Right renal pelvis (tissue), 4 donors: Measurements from ENCODE around the gene CELA3A. TPM values are rescaled to one million over a fixed set of nuclear protein-coding genes. Genes with fewer than 3 reads are reported as not detected.

Experiments used
- DNase-seq, 4 donors: peaks; one replicate each; pipeline ENCODE4 v3.0.0-alpha.2; 2013; ENCODE audit warnings: low read depth in 4 of 4, low spot score in 3 of 4, missing footprints in 1 of 4
- polyA plus RNA-seq, 4 donors: library from polyadenylated mRNA; unstranded; fragments of 120-200 nt; gene quantifications; one replicate each; pipeline ENCODE4 v1.2.1, GENCODE V29; 2013; ENCODE audit not compliant: insufficient read length in 4 of 4

CELA3A gene
- polyA plus RNA-seq, 4 donors: 0.13 TPM; not detected in 3

DNA sequence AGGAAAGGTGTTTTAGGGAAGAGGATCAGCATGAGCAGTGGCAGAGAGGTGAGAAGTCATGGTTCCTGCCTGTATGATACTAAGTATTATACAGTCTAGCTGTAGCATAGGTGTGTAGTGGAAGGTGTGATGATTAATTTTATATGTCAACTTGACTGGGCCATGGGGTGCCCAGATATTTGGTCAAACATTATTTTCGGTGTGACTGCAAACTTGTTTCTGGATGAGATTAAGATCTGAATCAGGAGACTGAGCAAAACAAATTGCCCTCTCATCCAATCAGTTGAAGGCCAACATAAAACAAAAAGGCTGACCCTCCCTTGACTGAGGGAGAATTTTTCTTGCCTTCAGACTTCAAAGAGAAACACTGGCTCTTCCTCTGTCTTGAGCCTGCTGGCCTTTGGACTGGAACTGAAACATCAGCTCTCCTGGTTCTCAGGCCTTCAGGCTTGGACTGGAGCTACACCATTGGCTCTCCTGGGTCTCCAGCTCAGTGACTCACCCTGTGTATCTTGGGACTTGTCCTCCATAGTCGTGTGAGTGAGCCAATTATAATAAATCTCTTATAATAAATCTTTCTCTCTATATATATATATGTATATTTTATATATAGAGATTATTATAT, 44.3 kb downstream of the CELA3A start:
- DNase-seq: no peak

DNA sequence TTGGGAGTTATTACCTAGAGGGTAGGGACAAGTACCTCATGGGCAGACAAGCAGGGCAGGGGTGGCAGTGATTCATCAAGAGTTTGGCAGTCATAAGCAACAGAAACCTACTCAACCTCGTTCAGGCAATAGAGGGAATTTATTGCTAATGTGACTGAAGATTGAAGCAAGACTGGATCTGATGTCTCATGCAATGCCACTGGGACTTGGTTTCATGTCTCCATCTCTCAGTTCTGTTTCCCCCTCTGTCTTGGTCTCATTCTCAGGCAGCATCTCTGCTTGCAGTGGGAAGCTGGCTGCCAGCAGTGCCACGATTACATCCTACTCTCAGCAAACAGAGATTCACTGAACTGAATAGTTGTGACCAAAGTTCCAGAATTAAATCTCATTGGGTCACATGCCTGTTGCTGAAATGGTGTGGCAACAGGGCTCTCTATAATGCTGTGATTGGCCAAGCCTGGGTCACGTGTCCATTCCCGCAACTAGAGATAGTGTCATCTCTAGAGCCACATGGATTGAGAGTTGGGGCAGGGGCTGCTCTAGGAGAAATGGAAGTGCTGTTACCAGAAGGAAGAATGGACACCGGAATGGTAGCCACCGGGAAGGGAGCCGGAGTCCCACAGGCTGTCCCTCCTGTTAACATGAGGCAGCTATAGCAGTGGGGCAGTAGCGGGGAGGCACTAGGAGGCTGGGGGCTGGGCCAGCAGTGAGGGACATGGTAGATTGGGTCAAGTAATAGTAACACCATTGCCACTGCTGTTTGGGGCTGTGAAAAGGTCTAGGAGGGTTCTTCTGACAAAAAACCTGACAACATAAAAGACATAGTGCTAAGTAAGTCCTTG, 47.1 kb downstream of the CELA3A start:
- DNase-seq: no peak

GRCh38 chr1:22050330-22050729, 48.9 kb downstream of the CELA3A start:
- DNase-seq: no peak

DNA sequence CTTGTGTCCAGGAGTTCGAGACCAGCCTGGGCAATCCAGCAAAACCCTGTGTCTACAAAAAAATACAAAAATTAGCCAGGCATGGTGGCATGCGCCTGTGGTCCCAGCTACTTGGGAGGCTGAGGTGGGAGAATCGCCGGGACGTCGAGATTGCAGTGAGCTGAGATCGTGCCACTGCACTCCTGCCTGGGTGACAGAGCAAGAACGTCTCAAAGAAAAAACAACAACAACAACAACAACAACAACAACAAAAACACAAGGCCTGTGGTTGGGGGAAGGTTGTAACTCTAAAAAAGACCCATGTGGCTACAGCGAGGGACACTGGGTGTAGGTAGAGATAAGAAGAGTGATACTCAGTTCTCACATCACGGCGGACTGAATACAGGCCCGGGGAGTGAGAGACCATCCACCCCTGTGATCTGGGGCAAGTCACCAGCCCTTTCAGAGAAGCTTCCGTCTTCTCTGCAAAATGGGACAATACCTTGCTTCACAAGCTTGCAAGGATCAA, 50.2 kb downstream of the CELA3A start:
- DNase-seq: no peak

DNA sequence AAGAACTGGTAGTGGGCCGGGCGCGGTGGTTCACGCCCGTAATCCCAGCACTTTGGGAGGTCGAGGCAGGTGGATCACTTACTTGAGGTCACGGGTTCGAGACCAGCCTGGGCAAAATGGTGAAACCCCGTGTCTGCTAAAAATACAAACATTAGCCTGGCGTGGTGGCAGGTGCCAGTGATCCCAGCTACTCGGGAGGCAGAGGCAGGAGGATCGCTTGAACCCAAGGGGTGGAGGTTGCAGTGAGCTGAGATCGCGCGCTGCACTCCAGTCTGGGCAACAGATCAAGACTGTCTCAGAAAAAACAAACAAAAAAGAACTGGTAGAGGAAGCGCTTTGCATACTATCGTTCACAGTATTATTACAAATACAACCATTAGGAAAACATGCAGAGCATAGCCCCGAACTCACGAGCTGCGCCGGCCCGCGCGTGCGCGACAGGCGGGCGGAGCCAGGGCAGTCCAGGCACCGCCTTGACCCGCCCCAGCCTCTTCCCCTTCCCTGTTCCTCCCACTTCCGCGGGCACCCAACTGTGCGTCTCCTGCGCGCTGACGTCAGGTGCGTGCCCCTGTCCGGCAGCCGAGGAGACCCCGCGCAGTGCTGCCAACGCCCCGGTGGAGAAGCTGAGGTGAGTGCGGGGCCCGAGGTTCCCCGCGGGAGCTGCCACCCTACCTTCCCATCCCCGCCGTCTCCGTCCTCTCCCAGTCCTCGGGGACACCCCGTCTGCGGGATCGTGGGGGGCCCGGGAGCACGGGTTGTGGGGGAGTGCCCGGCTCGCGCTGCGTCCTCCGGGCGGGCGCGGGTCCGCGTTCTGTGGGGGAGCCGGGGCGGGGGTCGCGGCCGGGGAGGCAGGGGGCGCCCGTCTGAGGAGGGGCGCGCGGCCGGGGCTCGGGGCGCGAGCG, 50.9 kb downstream of the CELA3A start, which contains the start of gene CDC42:
CDC42 (plus strand) TSS at position 595 of the 902 bp plus-strand sequence. CDS start 25,770 bp downstream, outside the sequence.
- peak; percentile 89 to 92 (median 90) for DNase-seq

DNA sequence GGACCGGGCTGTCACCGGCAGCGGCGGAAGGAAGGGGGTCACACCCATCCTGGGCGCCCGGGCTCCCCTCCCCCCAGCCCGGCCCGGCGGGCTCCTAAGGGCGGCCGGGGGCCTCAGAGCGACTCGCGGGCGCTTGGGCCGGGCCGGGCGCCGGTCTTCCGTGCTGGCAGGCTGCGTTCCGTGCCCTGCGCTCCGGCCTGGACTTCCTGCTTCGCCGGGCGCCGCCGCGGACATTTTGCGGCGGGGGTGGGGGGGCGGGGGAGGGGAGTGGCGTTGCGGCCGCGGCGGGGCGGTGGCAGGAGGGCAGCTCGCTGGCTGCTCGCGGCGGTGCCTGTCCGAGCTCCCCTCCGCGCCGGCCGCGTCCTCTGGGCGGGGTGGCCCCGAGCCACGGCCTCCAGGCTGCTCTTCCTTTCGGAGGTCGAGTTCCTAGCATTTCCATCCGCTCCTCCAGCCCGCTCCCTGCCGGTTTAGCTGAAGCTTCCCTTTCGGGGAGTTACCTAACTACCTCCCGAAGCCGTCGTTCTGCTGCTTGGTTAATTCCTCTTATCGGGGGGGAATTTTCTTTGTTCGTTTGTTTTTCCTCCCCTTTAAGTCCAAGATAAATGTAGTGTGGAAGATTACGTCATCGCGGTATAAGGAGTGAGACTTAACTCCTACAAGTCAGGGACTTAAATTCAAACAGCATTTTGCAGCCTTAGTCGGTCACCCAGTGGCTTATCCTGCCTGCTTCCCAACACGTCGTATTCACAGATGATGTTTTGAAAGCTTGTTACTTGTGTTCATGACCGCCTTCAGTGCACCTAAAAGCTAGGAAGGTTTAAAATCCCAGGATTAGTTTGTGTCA, 51.8 kb downstream of the CELA3A start:
- peak in 3 of 4 donors; percentile 58 to 67 (median 60) for DNase-seq

DNA sequence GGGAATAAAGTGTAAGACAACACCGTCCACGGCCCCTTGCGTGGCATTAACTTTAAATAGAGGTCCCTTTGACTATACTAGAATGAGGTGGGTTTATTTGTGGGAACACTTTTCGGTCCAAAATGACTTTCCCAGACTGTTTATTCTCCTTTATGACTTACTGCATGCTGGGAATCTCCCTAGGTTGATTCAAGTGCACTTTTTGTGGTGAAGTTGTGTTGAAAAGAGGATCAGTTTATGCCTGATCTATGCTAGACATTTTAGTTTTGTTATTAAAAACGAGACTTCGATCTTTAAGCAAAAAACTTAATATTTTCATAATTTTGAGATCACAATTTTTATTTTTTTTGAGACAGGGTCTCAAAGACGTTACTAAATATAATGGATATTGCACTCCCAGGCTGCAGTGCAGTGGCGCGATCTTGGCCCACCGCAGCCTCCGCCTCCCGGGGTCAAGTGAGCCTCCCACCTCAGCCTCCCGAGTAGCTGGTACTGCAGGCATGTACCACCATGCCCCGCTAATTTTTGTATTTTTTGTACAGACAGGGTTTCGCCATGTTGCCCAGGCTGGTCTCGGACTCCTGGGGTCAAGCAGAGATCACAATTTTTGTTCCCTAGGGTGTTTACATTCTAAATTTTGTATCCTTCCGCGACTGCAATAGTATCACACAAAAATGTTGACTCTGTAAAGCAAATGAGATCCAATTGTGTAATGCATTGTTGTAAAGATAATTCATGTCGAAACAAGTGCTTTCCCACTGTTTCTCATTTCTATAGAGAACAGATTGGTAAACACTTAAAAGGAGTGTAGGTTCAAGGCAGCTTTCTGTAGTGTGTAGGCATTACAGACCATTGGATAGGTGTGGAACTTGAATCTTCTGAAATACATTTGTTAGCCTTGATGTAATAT, 52.7 kb downstream of the CELA3A start:
- no peak for DNase-seq

- no peak for DNase-seq
Measured at GRCh38 chr1:22055463-22055862, 54.0 kb downstream of the CELA3A start.

DNA sequence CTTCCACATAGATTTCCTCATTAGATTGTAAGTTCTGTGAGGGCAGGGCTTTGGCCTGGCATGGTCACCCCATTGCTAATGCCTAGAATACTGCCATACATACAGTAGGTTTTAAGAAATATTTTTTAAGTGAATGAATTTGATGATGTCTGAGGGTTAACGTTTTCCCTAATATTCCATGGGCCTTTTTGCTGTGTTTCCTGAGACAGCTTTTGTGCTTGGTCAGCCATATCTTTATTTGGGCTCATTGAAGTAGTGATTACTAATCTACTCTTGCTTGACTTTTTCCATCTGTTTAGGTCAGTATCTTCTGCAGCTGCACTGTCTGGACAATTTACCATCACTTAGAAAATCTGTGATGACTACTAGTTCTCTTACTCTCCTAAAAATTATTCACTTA, 54.6 kb downstream of the CELA3A start:
- no peak for DNase-seq

GRCh38 chr1:22056936-22057335, 55.5 kb downstream of the CELA3A start:
- DNase-seq: no peak

- DNase-seq: no peak
Measured at GRCh38 chr1:22057861-22058260, 56.4 kb downstream of the CELA3A start.

Other genes starting within 250 kb of the CELA3A start
- gene USP48, start 218.5 kb upstream of the CELA3A start, polyA plus RNA-seq: 10 to 100 TPM; 58.9 to 71.7 (median 65.9) TPM
- 1 to 10 TPM; 3.6 to 5.5 (median 5.3) TPM for gene LDLRAD2, start 189.4 kb upstream of the CELA3A start, polyA plus RNA-seq
- 100 to 1,000 TPM; 147 to 222 (median 176) TPM for gene HSPG2, start 64.3 kb upstream of the CELA3A start, polyA plus RNA-seq
- gene CELA3B, start 24.6 kb upstream of the CELA3A start, polyA plus RNA-seq: under 1 TPM in 1 of 4 donors, not detected in 3; 0.13 TPM
- gene CDC42, start 51.1 kb downstream of the CELA3A start, polyA plus RNA-seq: 100 to 1,000 TPM; 349 to 435 (median 419) TPM
- gene WNT4, start 141.4 kb downstream of the CELA3A start, polyA plus RNA-seq: 1 to 10 TPM; 6.7 to 8.2 (median 7.0) TPM